B cell (primary cell): ENCODE data around the gene LRRC3. TPM values are rescaled to one million over a fixed set of nuclear protein-coding genes. Genes with fewer than 3 reads are reported as not detected.

Source experiments
- ATAC-seq: fragments of 200-7000 bp; cut with Tn5 transposase; one replicate; pipeline ENCODE4 v1.10.0; 2021; ENCODE audit warnings: low read depth, mild to moderate bottlenecking, moderate number of reproducible peaks, moderate library complexity
- CTCF ChIA-PET: fragments of 350-600 bp; sonication (Branson Sonifier 250); formaldehyde crosslinking; loops from one replicate; lab custom pipeline; 2021; ENCODE audit warnings: antibody characterized with exemption, inconsistent platforms; lab: Charles Lee
- POLR2A ChIA-PET: fragments of 350-600 bp; sonication (Branson Sonifier 250); formaldehyde crosslinking; loops from one replicate; lab custom pipeline; 2021; ENCODE audit warnings: antibody characterized with exemption; lab: Charles Lee
- DNase-seq: peaks from one replicate; pipeline ENCODE4 v3.0.0; 2013
- H2AFZ ChIP-seq: 2 replicates; pipeline ENCODE4 v1.6.1; 2012; ENCODE audit warnings: mild to moderate bottlenecking, low read depth, low read length; ENCODE audit not compliant: insufficient read depth, poor library complexity, severe bottlenecking
- H3K27ac ChIP-seq, 2 donors: 1 replicate in 1 of 2; 2 replicates in 1 of 2; pipeline ENCODE4 v1.5.1; 2012 to 2013; ENCODE audit warnings: low read length in 2 of 2, mild to moderate bottlenecking in 2 of 2, moderate library complexity in 1 of 2
- H3K27me3 ChIP-seq, 4 experiments: fragments of 200-600 bp in 1 of 4; sonication (generic) in 1 of 4; replicated peaks in 1 of 4; 1 replicate in 2 of 4; 2 replicates in 2 of 4; pipeline versions ENCODE4 v1.6.1 to v1.7.0; 2013 to 2016; ENCODE audit warnings: low read length in 3 of 4, mild to moderate bottlenecking in 2 of 4, mixed read lengths in 1 of 4, moderate library complexity in 1 of 4; ENCODE audit not compliant: insufficient read depth in 4 of 4, control insufficient read depth in 3 of 4; ENCODE audit errors: control extremely low read depth in 1 of 4
- H3K36me3 ChIP-seq, 2 experiments: replicated peaks in 1 of 2; 1 replicate in 1 of 2; 2 replicates in 1 of 2; pipeline versions ENCODE4 v1.6.1 to v1.7.1; 2013; ENCODE audit warnings: low read length in 1 of 2; ENCODE audit not compliant: insufficient read depth in 2 of 2, control insufficient read depth in 1 of 2; ENCODE audit errors: control extremely low read depth in 1 of 2, extremely low read depth in 1 of 2
- H3K4me1 ChIP-seq, 2 donors: fragments of 200-600 bp in 1 of 2; sonication (generic) in 1 of 2; 1 replicate in 1 of 2; 2 replicates in 1 of 2; pipeline versions ENCODE4 v1.5.1 to v1.6.1; 2013 to 2017; ENCODE audit warnings: low read length in 2 of 2; ENCODE audit not compliant: control insufficient read depth in 2 of 2, insufficient read depth in 2 of 2
- H3K4me2 ChIP-seq: replicated peaks from 2 replicates; pipeline ENCODE3; 2012; ENCODE audit warnings: mild to moderate bottlenecking, low read depth, low read length; ENCODE audit not compliant: poor library complexity, severe bottlenecking
- H3K4me3 ChIP-seq, 5 experiments: fragments of 200-600 bp in 1 of 5; sonication (generic) in 1 of 5; 1 replicate in 3 of 5; 2 replicates in 2 of 5; pipeline versions ENCODE4 v1.5.1 to v1.7.0; 2011 to 2016; ENCODE audit warnings: low read length in 4 of 5, mild to moderate bottlenecking in 4 of 5, low read depth in 2 of 5, control low read depth in 1 of 5, moderate library complexity in 1 of 5; ENCODE audit not compliant: insufficient read depth in 1 of 5; ENCODE audit errors: control extremely low read depth in 1 of 5, extremely low read depth in 1 of 5
- H3K79me2 ChIP-seq: fragments of 200-600 bp; sonication (generic); one replicate; pipeline ENCODE4 v1.6.0; 2016; ENCODE audit warnings: low read length; ENCODE audit not compliant: control insufficient read depth, insufficient read depth
- H3K9ac ChIP-seq: fragments of 200-600 bp; sonication (generic); 2 replicates; pipeline ENCODE4 v1.6.1; 2017; ENCODE audit warnings: mild to moderate bottlenecking, low read length, moderate library complexity
- H3K9me3 ChIP-seq, 3 donors: one replicate each; pipeline versions ENCODE4 v1.6.1 to v1.7.1; 2013; ENCODE audit warnings: low read length in 2 of 3; ENCODE audit not compliant: control insufficient read depth in 2 of 3, insufficient read depth in 1 of 3; ENCODE audit errors: control extremely low read depth in 1 of 3
- H4K20me1 ChIP-seq: 2 replicates; pipeline ENCODE4 v1.6.0; 2012; ENCODE audit warnings: mild to moderate bottlenecking, low read length; ENCODE audit not compliant: insufficient read depth, control insufficient read depth, poor library complexity, severe bottlenecking
- H3K27ac Mint-ChIP-seq: one replicate; pipeline ENCODE4 v1.8.0; 2021; ENCODE audit warnings: mixed read lengths
- H3K27me3 Mint-ChIP-seq: one replicate; pipeline ENCODE4 v1.8.0; 2021; ENCODE audit warnings: mixed read lengths
- H3K4me1 Mint-ChIP-seq: one replicate; pipeline ENCODE4 v1.8.0; 2021; ENCODE audit warnings: mixed read lengths
- H3K4me3 Mint-ChIP-seq: one replicate; pipeline ENCODE4 v1.8.0; 2021; ENCODE audit warnings: mixed read lengths
- H3K9me3 Mint-ChIP-seq: one replicate; pipeline ENCODE4 v1.8.0; 2022; ENCODE audit warnings: mixed read lengths; ENCODE audit not compliant: insufficient read depth
- EZH2 ChIP-seq: IDR thresholded peaks from 2 replicates; pipeline ENCODE4 v1.6.1; 2012; ENCODE audit warnings: borderline replicate concordance, low read depth, mild to moderate bottlenecking, moderate library complexity, low read length; ENCODE audit not compliant: insufficient read depth, poor library complexity, severe bottlenecking
- WGBS: methylation state at CpG from one replicate; pipeline ENCODE4 v1.1.5; 2013; ENCODE audit warnings: missing lambda C conversion rate; ENCODE audit not compliant: insufficient coverage; 5-methylcytosine and 5-hydroxymethylcytosine counted together
- intact Hi-C: fragments of 100-400 bp; cut with micrococcal nuclease; formaldehyde crosslinking; loops from one replicate; pipeline ENCODE4 v1.10.0; 2022
- polyA plus RNA-seq: library from polyadenylated mRNA; depleted of rRNA; stranded (reverse); fragments of >200 nt; gene quantifications from 2 replicates; pipeline ENCODE4 v1.2.3, GENCODE V29; 2012
- small RNA-seq: library from RNA; depleted of rRNA; stranded (forward); fragments of <200 nt; gene quantifications from one replicate; pipeline ENCODE3, GENCODE V24; 2012; ENCODE audit warnings: low replicate concordance, low read depth; ENCODE audit not compliant: insufficient read length
- total RNA-seq, 2 donors: library from RNA; stranded (reverse); fragments of 120-200 nt in 1 of 2; gene quantifications; 1 replicate in 1 of 2; 2 replicates in 1 of 2; pipeline versions ENCODE4 v1.2.3 to v1.2.4, GENCODE V29; 2013 to 2022
- TF ChIP-seq, protein P1 (sequence below): fragments of 200-600 bp; IDR thresholded peaks from one replicate; pipeline ENCODE4 v1.8.0; 2022; ENCODE audit warnings: antibody characterized with exemption, mild to moderate bottlenecking

Gene LRRC3
- total and polyA plus RNA-seq, 2 donors (not counting 1 experiment from before 2014, with no cell fraction given) = 0.46 to 3.3 TPM

DNA sequence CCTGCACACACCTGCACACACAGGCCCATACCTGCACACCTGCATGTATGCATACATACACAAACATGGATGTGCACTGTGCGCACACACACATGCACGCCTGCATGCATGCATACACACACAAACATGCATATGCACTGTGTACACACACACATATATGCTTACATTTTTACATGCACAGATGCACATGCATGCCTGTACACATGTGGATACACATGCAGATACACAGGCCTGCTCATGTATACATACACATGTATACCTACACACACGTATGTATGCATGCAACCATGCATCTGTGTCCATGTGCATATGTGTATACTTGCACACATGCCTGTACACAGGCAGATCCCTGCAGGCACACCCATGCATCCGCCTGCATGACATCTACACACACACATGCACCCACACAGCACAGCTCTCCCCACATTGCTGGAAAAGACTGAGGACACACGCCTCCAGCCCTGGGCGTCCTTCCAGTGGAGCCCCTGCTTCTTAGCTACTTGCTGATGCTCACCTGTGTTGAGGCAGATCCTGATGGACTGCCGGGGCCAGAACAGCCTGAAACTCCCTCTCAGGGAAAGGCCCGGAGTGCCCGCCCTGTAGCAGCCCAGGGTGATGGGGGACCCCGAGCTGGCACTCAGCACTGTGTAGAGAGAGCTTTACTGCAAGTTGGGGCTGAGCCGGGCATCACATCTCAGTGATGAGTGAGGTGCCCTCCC is 56.1 kb downstream of the LRRC3 start:
- peaks cover 10% of the 10 kb centered on the region for H3K27me3 Mint-ChIP-seq
- CTCF ChIA-PET = interaction anchor here (0.8 to 3.6 kb wide), 10 partner anchors 25 to 625 kb away, joined by 3 to 37 read pairs (median 4); partner anchors contain the start of gene UBE2G2
- Histone ChIP-seq H3K36me3 (no peaks in the 10 kb centered on the region), H4K20me1 (no peaks in the 10 kb centered on the region), H3K27me3 (peaks cover 0 to 9% (median 4%) of the 10 kb centered on the region in 4 experiments), H3K4me2 (peak overlapping the region; percentile 72), H3K4me1 (peaks cover 9 to 11% of the 10 kb centered on the region in 2 donors), H3K9ac (no peak overlapping the region), H2AFZ (no peak overlapping the region), H3K79me2 (no peaks in the 10 kb centered on the region), H3K4me3 (no peak overlapping the region), H3K9me3 (peaks cover 0 to 3% (median 0%) of the 10 kb centered on the region in 3 donors), H3K27ac (no peak overlapping the region)
- DNase-seq (no peak), ATAC-seq (no peak)
- H3K4me3 Mint-ChIP-seq = no peak overlapping the region
- POLR2A ChIA-PET = no interaction called here
- intact Hi-C loops = loop anchor here (2.0 to 5.0 kb wide), 2 partner anchors 289 to 421 kb away; partner anchors contain the start of gene UBE2G2
- no peaks in the 10 kb centered on the region for H3K9me3 Mint-ChIP-seq
- no peak for TF ChIP-seq EZH2
- TF ChIP-seq, protein P1, sequence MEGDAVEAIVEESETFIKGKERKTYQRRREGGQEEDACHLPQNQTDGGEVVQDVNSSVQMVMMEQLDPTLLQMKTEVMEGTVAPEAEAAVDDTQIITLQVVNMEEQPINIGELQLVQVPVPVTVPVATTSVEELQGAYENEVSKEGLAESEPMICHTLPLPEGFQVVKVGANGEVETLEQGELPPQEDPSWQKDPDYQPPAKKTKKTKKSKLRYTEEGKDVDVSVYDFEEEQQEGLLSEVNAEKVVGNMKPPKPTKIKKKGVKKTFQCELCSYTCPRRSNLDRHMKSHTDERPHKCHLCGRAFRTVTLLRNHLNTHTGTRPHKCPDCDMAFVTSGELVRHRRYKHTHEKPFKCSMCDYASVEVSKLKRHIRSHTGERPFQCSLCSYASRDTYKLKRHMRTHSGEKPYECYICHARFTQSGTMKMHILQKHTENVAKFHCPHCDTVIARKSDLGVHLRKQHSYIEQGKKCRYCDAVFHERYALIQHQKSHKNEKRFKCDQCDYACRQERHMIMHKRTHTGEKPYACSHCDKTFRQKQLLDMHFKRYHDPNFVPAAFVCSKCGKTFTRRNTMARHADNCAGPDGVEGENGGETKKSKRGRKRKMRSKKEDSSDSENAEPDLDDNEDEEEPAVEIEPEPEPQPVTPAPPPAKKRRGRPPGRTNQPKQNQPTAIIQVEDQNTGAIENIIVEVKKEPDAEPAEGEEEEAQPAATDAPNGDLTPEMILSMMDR = no peak
- H3K27ac Mint-ChIP-seq = no peak overlapping the region
- peaks cover 7% of the 10 kb centered on the region for H3K4me1 Mint-ChIP-seq
- WGBS = 91% methylated on average over 11 of the region's 11 CpGs

Small RNA genes lying within 50 kb of the gene (small RNA-seq; reads per million reads assigned to genes)
- not detected for gene RF00285

Other genes starting within 250 kb of the LRRC3 start
- 124 and 127 TPM in 2 replicates for gene ICOSLG, start 214.6 kb upstream of the LRRC3 start, total RNA-seq
- gene ICOSLG, start 214.6 kb upstream of the LRRC3 start, polyA plus RNA-seq = 40.2 and 64.5 TPM in 2 replicates
- gene DNMT3L, start 193.6 kb upstream of the LRRC3 start, total RNA-seq = not detected in 2 replicates
- not detected in 2 replicates for gene DNMT3L, start 193.6 kb upstream of the LRRC3 start, polyA plus RNA-seq
- 0.24 TPM in 1 of 2 replicates, not detected in the other for gene AIRE, start 169.6 kb upstream of the LRRC3 start, total RNA-seq
- gene AIRE, start 169.6 kb upstream of the LRRC3 start, polyA plus RNA-seq = 0.37 TPM in 1 of 2 replicates, not detected in the other
- 318 and 329 TPM in 2 replicates for gene PFKL, start 155.5 kb upstream of the LRRC3 start, total RNA-seq
- gene PFKL, start 155.5 kb upstream of the LRRC3 start, polyA plus RNA-seq = 267 and 281 TPM in 2 replicates
- 62.4 and 69.2 TPM in 2 replicates for gene CFAP410, start 116.1 kb upstream of the LRRC3 start, total RNA-seq
- 90.9 and 98.8 TPM in 2 replicates for gene CFAP410, start 116.1 kb upstream of the LRRC3 start, polyA plus RNA-seq
- gene TRPM2, start 101.9 kb upstream of the LRRC3 start, total RNA-seq = 1.4 and 1.6 TPM in 2 replicates
- gene TRPM2, start 101.9 kb upstream of the LRRC3 start, polyA plus RNA-seq = 5.4 and 8.4 TPM in 2 replicates
- gene KRTAP10-1, start 84.7 kb downstream of the LRRC3 start, total RNA-seq = not detected in 2 replicates
- not detected in 2 replicates for gene KRTAP10-1, start 84.7 kb downstream of the LRRC3 start, polyA plus RNA-seq
- gene KRTAP10-2, start 96.0 kb downstream of the LRRC3 start, total RNA-seq = not detected in 2 replicates
- not detected in 2 replicates for gene KRTAP10-2, start 96.0 kb downstream of the LRRC3 start, polyA plus RNA-seq
- gene KRTAP10-3, start 103.3 kb downstream of the LRRC3 start, total RNA-seq = not detected in 2 replicates
- gene KRTAP10-3, start 103.3 kb downstream of the LRRC3 start, polyA plus RNA-seq = 0.19 and 0.40 TPM in 2 replicates
- gene KRTAP10-4, start 118.2 kb downstream of the LRRC3 start, total RNA-seq = not detected in 2 replicates
- not detected in 2 replicates for gene KRTAP10-4, start 118.2 kb downstream of the LRRC3 start, polyA plus RNA-seq
- not detected in 2 replicates for gene KRTAP10-5, start 125.1 kb downstream of the LRRC3 start, total RNA-seq
- gene KRTAP10-5, start 125.1 kb downstream of the LRRC3 start, polyA plus RNA-seq = not detected in 2 replicates
- not detected in 2 replicates for gene KRTAP10-6, start 137.0 kb downstream of the LRRC3 start, total RNA-seq
- not detected in 2 replicates for gene KRTAP10-6, start 137.0 kb downstream of the LRRC3 start, polyA plus RNA-seq
- not detected in 2 replicates for gene KRTAP10-7, start 145.1 kb downstream of the LRRC3 start, total RNA-seq
- gene KRTAP10-7, start 145.1 kb downstream of the LRRC3 start, polyA plus RNA-seq = not detected in 2 replicates
- not detected in 2 replicates for gene KRTAP10-8, start 156.6 kb downstream of the LRRC3 start, total RNA-seq
- gene KRTAP10-8, start 156.6 kb downstream of the LRRC3 start, polyA plus RNA-seq = not detected in 2 replicates
- not detected in 2 replicates for gene KRTAP10-9, start 171.6 kb downstream of the LRRC3 start, total RNA-seq
- gene KRTAP10-9, start 171.6 kb downstream of the LRRC3 start, polyA plus RNA-seq = not detected in 2 replicates
- gene KRTAP10-10, start 181.8 kb downstream of the LRRC3 start, total RNA-seq = not detected in 2 replicates
- not detected in 2 replicates for gene KRTAP10-10, start 181.8 kb downstream of the LRRC3 start, polyA plus RNA-seq
- not detected in 2 replicates for gene KRTAP10-11, start 190.9 kb downstream of the LRRC3 start, total RNA-seq
- not detected in 2 replicates for gene KRTAP10-11, start 190.9 kb downstream of the LRRC3 start, polyA plus RNA-seq
- not detected in 2 replicates for gene KRTAP12-4, start 199.1 kb downstream of the LRRC3 start, total RNA-seq
- gene KRTAP12-4, start 199.1 kb downstream of the LRRC3 start, polyA plus RNA-seq = not detected in 2 replicates
- gene KRTAP12-3, start 202.4 kb downstream of the LRRC3 start, total RNA-seq = not detected in 2 replicates
- not detected in 2 replicates for gene KRTAP12-3, start 202.4 kb downstream of the LRRC3 start, polyA plus RNA-seq
- gene KRTAP12-2, start 211.4 kb downstream of the LRRC3 start, total RNA-seq = not detected in 2 replicates
- not detected in 2 replicates for gene KRTAP12-2, start 211.4 kb downstream of the LRRC3 start, polyA plus RNA-seq
- gene KRTAP12-1, start 226.7 kb downstream of the LRRC3 start, total RNA-seq = not detected in 2 replicates
- not detected in 2 replicates for gene KRTAP12-1, start 226.7 kb downstream of the LRRC3 start, polyA plus RNA-seq
- gene KRTAP10-12, start 241.7 kb downstream of the LRRC3 start, total RNA-seq = not detected in 2 replicates
- gene KRTAP10-12, start 241.7 kb downstream of the LRRC3 start, polyA plus RNA-seq = not detected in 2 replicates